Stimulated activated CD4-positive, alpha-beta T cell treated with anti-CD3 and anti-CD28 coated beads, Interleukin-15, amount 100 ng/mL, for 48 hours (primary cell): ENCODE data around the gene CC2D2B.
"Not testable (repeated sequence)": the region's sequence is repeated elsewhere in the genome, so short reads cannot be mapped to it uniquely, and the experiment has no call there.

Source experiments
- DNase-seq, 2 donors: peaks; one replicate each; pipeline ENCODE4 v3.0.0-alpha.2; 2020; ENCODE audit warnings: low read depth in 2 of 2

Gene CC2D2B

GRCh38 chr10:95907456-95908253 is at the start of gene CC2D2B:
Gene CC2D2B, plus strand, starts transcription at chr10:95907975. Its CDS starts 3,349 bp downstream, at chr10:95911324.
- DNase-seq, result peak; percentile 45 to 59

GRCh38 chr10:95860166-95860940 is 47.4 kb upstream of the CC2D2B start:
- no peak for DNase-seq

- no peak for DNase-seq
These were observed 46.4 kb upstream of the CC2D2B start for GRCh38 chr10:95861386-95861785.

GRCh38 chr10:95864906-95865813 is 42.6 kb upstream of the CC2D2B start:
- peak in 1 of 2 donors; percentile 22 for DNase-seq

GRCh38 chr10:95865814-95866466 is 41.8 kb upstream of the CC2D2B start:
- DNase-seq, result no peak

GRCh38 chr10:95866467-95866842 is 41.3 kb upstream of the CC2D2B start:
- no peak for DNase-seq

GRCh38 chr10:95867866-95868265 is 39.9 kb upstream of the CC2D2B start:
- DNase-seq, result no peak

- DNase-seq, result no peak
These were observed 35.5 kb upstream of the CC2D2B start for GRCh38 chr10:95872158-95872711.

- no peak for DNase-seq
These were observed 34.6 kb upstream of the CC2D2B start for GRCh38 chr10:95873139-95873538.

GRCh38 chr10:95873651-95874050 is 34.1 kb upstream of the CC2D2B start:
- DNase-seq, result no peak

- DNase-seq, result not testable (repeated sequence)
These were observed 33.0 kb upstream of the CC2D2B start for GRCh38 chr10:95874783-95875182.

GRCh38 chr10:95876756-95877155 is 31.0 kb upstream of the CC2D2B start:
- no peak for DNase-seq

GRCh38 chr10:95877881-95878280 is 29.9 kb upstream of the CC2D2B start:
- no peak for DNase-seq

- no peak for DNase-seq
These were observed 27.1 kb upstream of the CC2D2B start for GRCh38 chr10:95880704-95881103.

- DNase-seq, result no peak
These were observed 26.5 kb upstream of the CC2D2B start for GRCh38 chr10:95881316-95881715.

GRCh38 chr10:95889830-95890229 is 17.9 kb upstream of the CC2D2B start:
- DNase-seq, result no peak

GRCh38 chr10:95896071-95896850 is 11.5 kb upstream of the CC2D2B start:
- no peak for DNase-seq

GRCh38 chr10:95905897-95906580 is 1.7 kb upstream of the CC2D2B start:
- DNase-seq, result not testable (repeated sequence)

GRCh38 chr10:95906677-95907455 is 909 bp upstream of the CC2D2B start:
- peak; percentile 14 to 15 for DNase-seq
